ENCODE results near the gene NIN.
"Not testable (repeated sequence)": the region's sequence is repeated elsewhere in the genome, so short reads cannot be mapped to it uniquely, and the experiment has no call there.

Gene NIN

DNA sequence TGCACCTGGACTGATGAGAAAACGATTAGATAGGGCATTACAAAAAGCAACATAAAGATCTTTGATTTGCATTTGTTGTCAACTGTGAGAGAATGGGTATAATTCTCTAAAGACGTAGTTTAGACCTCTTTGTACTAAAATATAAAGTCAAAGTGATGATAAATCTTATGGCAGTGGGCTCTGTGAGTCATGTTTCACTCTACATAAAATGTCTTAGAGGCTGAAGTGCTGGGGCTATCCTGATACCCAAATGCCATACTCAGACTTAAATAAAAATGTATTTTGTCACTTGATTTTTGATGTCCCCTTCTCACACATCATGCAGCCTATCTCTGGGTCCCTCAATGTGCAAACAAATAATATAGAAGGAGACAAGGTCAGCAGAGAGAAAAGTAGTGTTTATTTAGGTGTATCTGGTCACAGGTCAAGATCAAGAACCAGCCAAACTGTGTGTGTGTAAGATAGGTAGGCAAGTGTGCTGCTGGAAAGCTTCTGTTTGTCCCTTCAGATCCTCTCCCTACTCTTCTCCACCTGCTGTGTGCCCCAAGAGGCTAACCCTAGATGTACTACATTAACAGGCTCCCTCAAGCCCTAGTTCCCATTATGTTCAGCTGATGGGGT, 7.0 kb upstream of the NIN start:
- no peak for DNase-seq (ENCODE audit: low spot score)

DNA sequence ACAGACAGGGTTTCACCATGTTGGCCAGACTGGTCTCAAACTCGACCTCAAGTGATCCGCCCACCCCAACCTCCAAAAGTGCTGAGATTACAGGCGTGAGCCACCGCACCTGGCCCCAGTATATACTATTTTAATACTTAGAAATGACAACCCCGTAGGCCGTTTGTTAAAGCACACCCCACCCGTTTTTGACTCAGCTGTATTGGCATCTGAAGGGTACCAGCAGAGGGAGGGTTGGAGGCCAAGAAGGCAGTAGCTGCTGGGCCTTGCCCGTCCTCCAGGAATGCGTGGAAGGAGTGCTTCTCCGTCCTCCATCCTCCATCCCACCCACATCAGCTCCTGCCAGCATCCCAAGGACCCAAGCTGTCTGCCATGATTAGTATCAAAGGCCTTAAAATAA, 6.3 kb upstream of the NIN start:
- no peak for DNase-seq (ENCODE audit: low spot score)

DNA sequence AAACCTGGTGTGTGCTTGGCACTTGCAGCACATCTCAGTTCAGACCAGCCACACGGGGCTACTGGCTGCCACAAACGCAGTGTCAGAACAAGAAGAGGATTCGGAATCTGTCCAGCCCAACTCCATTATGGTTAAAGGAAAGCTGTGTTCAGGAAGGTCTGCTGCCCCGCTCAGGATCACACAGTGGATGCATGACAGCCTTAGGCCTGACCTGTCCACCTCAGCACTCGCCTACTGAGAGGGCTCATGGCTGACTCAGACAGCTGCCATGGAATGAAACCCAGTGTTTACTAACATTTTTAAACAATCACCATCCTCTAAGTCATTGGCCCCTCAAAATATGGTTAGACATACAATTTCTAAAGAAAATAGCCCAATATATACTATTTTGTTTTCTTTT, 5.6 kb upstream of the NIN start:
- no peak for DNase-seq (ENCODE audit: low spot score)

DNA sequence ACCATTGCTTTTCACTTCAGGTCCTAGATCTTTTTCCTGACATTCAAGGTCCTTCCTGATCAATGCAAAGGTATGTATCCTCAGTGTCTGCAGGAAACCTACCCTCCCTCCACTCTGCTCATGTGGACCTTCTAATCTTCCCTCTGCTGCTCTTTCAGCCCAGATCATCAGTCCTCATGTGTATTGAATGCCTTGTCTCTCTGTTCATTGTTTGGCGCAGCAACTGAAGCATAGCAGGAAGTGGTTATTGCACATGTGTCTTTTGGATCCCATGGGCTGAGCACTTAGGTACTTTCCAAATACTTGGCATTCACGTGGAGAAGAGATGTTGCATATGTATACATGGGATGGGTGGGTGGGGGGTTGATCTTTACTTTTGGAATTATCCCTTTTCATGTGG, 4.3 kb upstream of the NIN start:
- no peak for DNase-seq (ENCODE audit: low spot score)

- no peak for DNase-seq (ENCODE audit: low spot score)
These were observed 3.9 kb upstream of the NIN start for GRCh38 chr14:50834802-50835276.

DNA sequence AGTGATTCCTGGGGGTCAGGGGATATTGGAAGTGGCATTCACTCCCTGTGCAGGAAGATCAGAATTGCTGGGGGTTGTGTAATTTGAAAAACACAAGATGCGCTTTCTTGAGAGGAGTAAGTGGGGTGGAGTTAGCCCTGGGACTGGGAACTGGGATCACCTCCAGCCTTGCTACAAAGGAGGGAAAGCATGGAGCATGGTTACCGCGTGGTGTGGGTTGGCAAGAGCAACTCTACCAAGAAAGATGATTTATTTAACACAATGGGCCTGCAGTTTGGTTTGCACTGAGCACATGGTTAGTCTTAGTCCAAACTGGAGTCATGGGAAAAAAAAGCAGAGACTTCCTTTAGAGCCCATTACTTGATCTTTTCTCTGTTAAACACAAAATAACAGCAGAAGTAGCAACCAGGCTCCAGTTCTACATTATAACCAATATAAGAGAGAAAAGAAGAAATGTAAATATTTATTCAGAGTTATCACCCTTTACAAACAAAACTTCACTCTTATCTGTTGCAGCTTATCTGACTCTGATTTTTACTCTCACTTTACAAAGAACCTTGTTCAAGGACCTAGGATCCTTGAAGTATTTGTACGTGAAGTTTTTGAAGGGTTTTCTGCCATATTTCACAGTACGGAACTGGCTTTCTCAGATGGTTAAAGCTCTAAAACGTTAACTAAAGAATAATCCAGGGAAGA, 2.1 kb upstream of the NIN start:
- DNase-seq (ENCODE audit: low spot score) = no peak

DNA sequence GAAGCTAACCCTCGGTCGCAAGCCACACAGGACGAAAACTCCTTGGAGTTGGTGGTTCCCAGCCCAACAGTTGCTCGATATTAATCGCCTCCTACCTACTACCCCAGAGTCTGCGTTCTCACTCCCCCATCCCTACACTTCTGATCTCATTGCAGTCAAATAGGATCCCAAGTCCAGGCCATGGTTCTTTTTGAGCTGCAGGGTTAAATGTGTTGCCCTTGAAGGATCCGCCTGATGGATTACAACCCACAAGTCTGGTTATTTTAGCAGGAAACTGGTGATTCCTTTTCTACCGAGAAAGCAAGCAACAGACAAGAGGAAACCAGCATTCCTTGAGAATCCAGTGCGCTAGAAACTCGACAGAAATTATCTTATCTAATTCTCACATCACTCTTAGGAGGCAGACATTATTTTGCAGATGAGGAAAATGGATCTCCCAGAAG, 785 bp upstream of the NIN start:
- no peak for DNase-seq (ENCODE audit: low spot score)

- DNase-seq (ENCODE audit: low spot score) = peak; percentile 61
These were observed 674 bp downstream of the NIN start for GRCh38 chr14:50830044-50830931.

DNA sequence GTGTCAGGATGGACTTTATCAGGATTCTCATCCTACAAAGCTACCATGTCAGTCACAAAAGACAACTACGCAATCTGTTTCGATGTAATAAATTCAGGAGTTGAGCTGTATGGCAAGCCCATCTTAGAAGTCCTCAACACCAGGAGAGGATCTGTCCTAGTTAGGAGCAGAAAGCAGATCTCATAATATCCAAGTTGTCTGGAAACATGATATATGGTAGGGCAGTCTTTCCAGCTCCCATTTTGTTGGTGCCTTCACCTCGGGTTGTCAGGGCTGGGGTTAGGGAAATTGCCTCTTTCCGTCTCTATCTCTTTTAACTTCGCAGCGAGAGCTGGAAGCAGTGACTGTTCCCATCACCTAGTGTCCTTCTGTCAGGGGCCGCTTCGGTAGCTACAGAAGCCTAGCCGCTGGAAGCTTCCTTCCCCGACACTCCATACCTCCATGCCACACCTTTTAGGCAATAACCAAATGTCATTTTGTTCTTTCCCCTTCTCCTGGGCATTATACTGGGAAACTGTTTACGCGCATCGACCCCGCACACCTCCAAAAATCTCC, 1.4 kb downstream of the NIN start:
- no peak for DNase-seq (ENCODE audit: low spot score)

GRCh38 chr14:50828721-50829488, 2.1 kb downstream of the NIN start:
- DNase-seq (ENCODE audit: low spot score) = no peak

GRCh38 chr14:50826681-50827080, 4.3 kb downstream of the NIN start:
- DNase-seq (ENCODE audit: low spot score) = no peak

DNA sequence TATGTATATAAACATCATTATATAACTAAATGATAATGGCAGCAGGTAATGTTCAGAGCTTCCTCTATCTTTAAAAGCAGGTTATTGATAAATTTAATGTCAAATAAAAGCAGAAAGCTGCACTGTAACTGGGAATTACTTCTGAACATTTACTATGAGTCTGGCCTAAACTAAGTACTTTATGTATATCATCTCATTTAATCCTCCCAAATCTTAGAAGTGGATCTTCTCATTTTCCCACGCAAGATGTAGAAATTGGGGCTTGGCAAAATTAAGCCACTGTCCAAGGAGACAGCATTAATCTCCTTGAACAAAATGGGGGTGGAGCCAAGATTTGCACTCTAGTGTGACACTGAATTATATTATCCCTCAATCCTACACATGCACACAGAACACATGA, 5.7 kb downstream of the NIN start:
- no peak for DNase-seq (ENCODE audit: low spot score)

- no peak for DNase-seq (ENCODE audit: low spot score)
These were observed 7.0 kb downstream of the NIN start for GRCh38 chr14:50823762-50824636.

GRCh38 chr14:50823051-50823761, 7.8 kb downstream of the NIN start:
- no peak for DNase-seq (ENCODE audit: low spot score)

DNA sequence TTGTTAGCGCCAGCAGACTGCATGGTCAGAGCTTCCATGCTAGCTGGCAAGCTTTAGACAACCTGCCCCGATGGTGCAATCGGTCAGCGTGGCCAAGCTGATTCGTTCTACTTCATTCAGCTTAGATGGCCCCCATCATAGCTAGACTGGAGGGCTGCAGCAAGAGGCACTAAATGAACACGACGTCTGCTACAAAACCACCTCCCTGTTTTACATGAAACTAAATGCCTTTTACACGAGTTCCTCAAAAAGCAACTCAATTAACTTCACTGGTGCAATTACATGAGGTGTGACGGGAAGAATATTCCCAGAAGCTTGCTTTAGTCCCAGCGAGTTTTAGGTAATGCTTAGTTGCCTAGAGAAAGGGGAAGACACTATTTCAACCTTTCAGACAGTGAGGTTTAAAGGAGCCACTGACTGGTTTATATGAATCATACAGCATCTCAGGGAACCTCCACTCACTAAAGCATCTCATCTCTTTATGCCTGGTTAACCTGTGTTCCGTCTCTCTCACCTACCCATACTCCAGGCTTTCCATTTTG, 8.4 kb downstream of the NIN start:
- DNase-seq (ENCODE audit: low spot score) = peak; percentile 26

DNA sequence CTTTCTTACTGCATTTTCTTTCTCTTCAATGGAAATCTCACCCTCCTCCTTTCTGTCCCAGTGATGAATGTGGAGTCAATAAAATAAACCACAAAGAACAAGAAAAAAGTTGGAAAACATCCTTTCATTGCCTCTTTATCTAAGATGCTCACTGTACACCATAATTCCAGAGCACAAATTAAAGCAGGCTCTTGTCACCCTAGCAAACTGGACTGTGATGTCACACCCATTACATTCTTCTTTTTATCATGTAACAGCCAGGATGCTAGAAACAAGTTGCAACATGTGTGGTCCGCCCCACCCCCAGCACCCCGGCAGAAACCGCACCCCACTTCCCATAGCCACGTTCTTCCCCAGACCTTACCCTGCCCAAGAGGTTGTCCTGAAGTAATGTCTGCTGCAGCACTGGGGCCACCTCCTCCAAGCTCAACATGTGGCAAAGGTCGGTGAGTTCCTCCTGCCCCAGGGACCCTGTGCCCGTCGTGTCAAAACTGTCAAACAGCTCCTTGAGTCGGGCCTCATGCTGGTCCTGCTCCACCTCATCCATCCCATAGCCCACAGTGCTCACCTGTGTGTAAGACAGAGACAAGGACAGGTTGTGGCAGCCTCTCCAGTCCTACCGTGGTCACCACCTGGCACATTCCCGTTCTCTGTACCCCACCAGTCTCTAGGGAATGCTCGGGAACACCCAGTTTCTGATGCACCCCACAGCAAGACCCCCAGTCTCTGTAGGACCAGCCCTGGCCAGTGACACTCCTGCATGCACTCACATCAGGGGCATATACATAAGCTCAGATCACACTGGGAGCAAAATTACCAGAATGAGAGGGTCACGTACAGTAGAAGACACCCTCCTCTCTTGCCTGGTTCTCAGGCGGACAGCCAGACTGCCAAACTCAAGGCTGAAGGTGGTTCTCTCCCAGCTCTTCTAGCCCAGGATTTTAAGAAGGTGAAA, 9.2 kb downstream of the NIN start:
- DNase-seq (ENCODE audit: low spot score) = peak; percentile 51

DNA sequence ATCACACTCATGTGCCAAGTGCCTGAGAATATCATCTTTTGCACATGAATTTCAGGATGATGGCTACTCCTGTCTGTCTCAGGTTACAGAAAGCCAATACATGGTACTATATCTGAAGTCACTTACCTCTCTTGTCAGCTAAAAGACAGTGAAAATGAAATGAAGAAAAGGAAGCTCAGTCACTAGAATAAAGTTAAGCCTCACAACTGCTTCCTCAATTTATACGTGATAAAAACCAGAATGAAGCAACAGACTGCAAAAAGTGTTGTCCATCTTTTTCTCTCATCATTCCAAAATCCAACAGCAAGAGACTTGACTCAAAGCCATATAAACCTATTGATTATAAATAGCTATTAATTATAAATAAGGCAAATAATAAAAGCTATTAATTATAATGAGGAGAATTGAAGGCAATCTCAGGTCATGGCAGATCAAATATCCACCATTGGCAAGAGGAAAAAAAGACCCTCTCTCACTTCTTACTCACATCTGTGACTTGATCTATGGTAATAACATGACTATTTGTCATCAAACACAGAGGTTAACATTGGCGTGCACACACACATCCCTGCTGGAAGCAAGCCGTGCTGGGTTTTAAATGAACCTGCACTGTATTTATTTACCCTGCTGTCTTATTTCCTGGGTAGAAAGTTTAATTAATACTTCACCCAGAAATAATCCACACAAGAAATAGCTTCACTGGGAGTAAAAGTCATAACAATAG, 10.0 kb downstream of the NIN start:
- DNase-seq (ENCODE audit: low spot score) = no peak

GRCh38 chr14:50819303-50819702, 11.7 kb downstream of the NIN start:
- DNase-seq (ENCODE audit: low spot score) = not testable (repeated sequence)

Data from activated CD4-positive, alpha-beta T cell treated with anti-CD3 and anti-CD28 coated beads, Interleukin-2, Interleukin-4, amounts not matched to agents 100 ng/mL and 50 ng/mL, durations not matched to agents 16 hours and 8 hours (primary cell).